Tibial artery (tissue), 4 donors: Measurements from ENCODE around the gene EXOC3L4.
A peak's percentile ranks its signal among the peaks of the same experiment; 100 is the strongest.

Experiments
- DNase-seq, 2 donors: peaks; one replicate each; pipeline ENCODE4 v3.0.0-alpha.2; 2019
- H3K27ac ChIP-seq, 2 donors: fragments of 200-600 bp; sonication (generic) in 1 of 2; 1 replicate in 1 of 2; 2 replicates in 1 of 2; pipeline ENCODE4 v1.5.1; 2018 to 2019; ENCODE audit warnings: mild to moderate bottlenecking in 1 of 2
- H3K27me3 ChIP-seq, 2 donors: fragments of 200-600 bp; sonication (generic) in 1 of 2; one replicate each; pipeline versions ENCODE4 v1.5.1 to v1.6.0; 2016 to 2019
- H3K36me3 ChIP-seq, 3 donors: fragments of 200-600 bp; sonication (generic) in 2 of 3; one replicate each; pipeline ENCODE4 v1.5.1; 2016 to 2019; ENCODE audit warnings: mild to moderate bottlenecking in 2 of 3
- H3K4me1 ChIP-seq, 4 donors: fragments of 200-600 bp; sonication (generic) in 2 of 4; 1 replicate in 3 of 4; 2 replicates in 1 of 4; pipeline ENCODE4 v1.5.1; 2016 to 2019
- H3K4me3 ChIP-seq, 2 donors: fragments of 200-600 bp; sonication (generic) in 1 of 2; 1 replicate in 1 of 2; 2 replicates in 1 of 2; pipeline ENCODE4 v1.5.1; 2018 to 2019; ENCODE audit warnings: mild to moderate bottlenecking in 2 of 2
- H3K9me3 ChIP-seq, 3 donors: fragments of 200-600 bp; sonication (generic) in 1 of 3; one replicate each; pipeline ENCODE4 v1.5.1; 2016 to 2019
- CTCF ChIP-seq, 2 experiments: fragments of 200-600 bp in 1 of 2; fragments of 450-650 bp in 1 of 2; IDR thresholded peaks; one replicate each; pipeline ENCODE4 v1.5.1; 2017 to 2019; ENCODE audit warnings: antibody characterized with exemption in 2 of 2, mild to moderate bottlenecking in 1 of 2, moderate library complexity in 1 of 2
- intact Hi-C: fragments of 100-400 bp; cut with DNase I; formaldehyde crosslinking; loops from one replicate; pipeline ENCODE4 v1.15.0; 2023; ENCODE audit warnings: low total_unique reads

EXOC3L4 gene

DNA sequence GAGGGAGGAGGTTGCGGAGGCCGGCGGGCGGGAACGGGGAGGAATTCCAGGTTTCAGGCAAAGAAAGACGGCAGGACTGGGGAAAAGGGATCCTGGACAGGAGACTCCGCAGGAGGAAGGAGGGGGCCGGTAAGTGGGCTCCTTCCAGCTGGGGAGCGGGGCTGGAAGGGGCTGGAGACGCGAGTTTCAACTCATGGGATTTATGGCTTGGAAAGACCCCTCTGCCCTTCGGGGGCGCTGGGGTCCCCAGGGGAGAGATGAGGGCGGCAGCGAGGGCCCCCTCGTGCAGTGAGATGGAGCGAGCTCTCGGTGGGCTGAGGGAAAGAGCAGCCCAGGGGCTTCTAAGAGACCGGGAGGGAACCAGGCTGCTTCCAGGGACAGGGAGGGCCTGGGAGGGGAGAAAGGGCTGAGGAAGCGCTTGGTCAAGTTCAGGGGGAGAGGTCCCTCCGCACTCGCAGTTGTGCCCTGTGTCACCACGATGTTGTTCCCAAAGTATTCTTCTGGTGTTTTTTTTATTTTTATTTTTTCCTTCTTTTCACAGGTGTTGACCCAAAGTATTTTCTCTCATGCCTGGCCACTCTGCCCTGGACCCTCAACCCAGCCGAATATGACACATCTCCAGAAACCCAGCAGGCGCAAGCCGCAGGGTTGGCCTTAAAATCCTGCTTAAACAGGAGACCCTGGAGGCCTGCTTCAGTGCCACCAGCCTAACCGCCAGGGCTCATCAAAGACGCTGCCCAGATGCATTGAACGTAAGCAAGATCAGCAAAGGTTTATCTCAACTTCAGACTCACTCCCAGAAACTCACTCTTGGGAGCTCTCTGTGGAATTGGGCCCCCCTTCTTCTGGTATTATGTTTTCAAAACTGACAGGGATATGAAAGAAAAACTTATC is 44.9 kb downstream of the EXOC3L4 start:
- DNase-seq: no peak
- Histone ChIP-seq H3K4me3 (peak overlapping the region in 1 of 2 donors; percentile 20), H3K4me1 (peaks cover 0 to 16% (median 0%) of the 10 kb centered on the region in 4 donors), H3K9me3 (no peaks in the 10 kb centered on the region), H3K27me3 (peaks cover 0 to 57% of the 10 kb centered on the region in 2 donors), H3K27ac (no peak overlapping the region), H3K36me3 (peaks cover 0 to 17% (median 0%) of the 10 kb centered on the region in 3 donors)
- intact Hi-C loops: no loop called here
- no peak for TF ChIP-seq CTCF (IDR thresholded peaks at IDR 0.05)

DNA sequence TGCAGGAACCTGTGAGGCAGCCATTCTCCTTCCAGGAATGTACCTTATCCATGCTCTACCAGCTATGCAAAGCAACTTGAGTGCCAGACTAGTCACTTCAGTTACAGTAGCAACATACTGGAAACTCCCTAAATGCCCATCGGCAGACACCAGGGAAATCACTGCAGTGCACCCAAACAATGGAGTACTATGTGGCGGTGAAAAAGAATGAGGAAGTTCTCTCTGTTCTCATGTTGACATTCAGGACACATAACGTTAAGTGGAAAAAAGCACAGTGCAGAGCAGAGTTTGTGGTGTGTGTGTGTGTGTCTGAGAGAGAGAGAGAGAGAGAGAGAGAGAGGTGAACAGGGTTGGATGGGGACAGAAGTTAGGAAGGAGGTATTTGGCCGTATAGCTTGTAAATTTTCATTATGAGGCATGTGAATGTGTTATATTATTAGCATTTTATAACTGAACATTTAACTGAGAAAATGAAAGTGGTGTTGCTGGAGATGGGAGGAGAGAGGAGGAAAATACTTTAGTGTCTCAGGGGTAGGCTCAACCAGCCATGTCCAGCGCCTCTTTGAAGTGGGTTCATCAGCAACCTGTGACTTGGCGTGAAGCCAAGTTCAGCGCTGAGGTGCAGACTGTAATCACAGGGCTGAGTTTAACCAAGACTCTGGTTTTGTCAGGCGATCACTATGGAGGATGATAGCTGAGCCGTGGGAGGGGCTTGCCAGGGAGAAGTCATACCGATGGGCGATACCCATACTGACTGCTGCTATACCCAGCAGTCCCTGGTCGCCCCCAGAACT is 46.0 kb downstream of the EXOC3L4 start:
- no peak for DNase-seq
- Histone ChIP-seq H3K4me1 (peaks cover 0 to 16% (median 0%) of the 10 kb centered on the region in 4 donors), H3K4me3 (no peak overlapping the region), H3K27ac (no peak overlapping the region), H3K9me3 (no peaks in the 10 kb centered on the region), H3K27me3 (peaks cover 0 to 57% of the 10 kb centered on the region in 2 donors), H3K36me3 (peaks cover 0 to 8% (median 0%) of the 10 kb centered on the region in 3 donors)
- no peak for TF ChIP-seq CTCF (IDR thresholded peaks at IDR 0.05)
- intact Hi-C loops: no loop called here

DNA sequence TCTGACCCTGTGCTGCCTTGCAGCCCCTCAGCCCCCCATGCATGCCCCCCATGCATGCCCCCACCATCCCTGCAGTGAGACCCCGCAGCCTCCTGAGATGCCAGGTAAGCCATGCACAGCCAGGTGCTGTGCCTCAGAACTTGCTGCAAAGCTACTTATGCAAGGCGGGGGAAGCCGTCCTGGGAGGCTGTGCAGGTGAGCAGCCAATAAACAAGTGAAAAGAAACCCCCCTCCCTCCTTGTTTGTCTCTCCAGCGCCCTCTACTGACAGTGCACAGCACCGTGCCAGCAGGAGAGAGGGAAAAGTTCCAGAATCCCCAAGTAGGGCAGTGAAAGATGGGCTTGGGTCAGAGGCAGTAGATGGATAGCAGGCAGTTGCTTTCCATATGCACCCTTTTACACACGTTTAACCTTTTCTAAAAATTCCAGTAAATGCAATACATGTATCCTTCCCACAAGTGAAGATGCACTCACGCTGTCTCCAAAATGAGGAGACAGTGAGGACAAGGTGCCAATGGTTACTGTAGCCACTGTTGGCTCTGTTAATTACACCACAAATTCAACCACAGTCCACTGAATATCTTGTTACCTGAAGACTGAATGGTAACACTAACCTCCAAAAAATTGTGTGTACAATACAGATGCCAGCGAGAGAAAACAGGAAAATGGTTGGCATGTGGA is 46.7 kb downstream of the EXOC3L4 start:
- Histone ChIP-seq H3K9me3 (no peaks in the 10 kb centered on the region), H3K4me1 (peaks cover 0 to 16% (median 0%) of the 10 kb centered on the region in 4 donors), H3K36me3 (peaks cover 0 to under 1% (median 0%) of the 10 kb centered on the region in 3 donors), H3K4me3 (no peak overlapping the region), H3K27me3 (peaks cover 0 to 60% of the 10 kb centered on the region in 2 donors), H3K27ac (no peak overlapping the region)
- intact Hi-C loops: no loop called here
- no peak for DNase-seq
- peak in 1 of 2 experiments; percentile 11 for TF ChIP-seq CTCF (IDR thresholded peaks at IDR 0.05)

DNA sequence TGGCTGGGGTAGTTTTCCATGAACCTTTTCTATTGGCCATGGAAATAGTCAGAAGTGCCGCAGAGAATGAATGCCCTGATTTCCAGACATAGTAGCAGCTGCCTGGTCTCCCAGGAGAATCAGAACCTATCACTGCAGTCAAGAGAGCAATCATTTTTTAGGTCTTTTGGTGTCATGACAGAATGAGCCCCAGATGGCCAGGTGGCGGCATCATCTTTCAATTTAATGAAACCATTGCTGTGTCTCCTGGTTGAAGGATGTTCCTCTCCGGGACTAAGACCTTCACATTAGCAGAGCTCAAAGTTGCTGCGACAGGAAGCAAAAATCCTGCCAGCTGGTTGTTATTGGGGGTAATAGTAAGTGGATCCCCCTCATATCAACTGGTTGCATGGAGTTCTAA is 47.5 kb downstream of the EXOC3L4 start:
- DNase-seq: no peak
- H3K27ac ChIP-seq: no peak overlapping the region
- H3K36me3 ChIP-seq: no peaks in the 10 kb centered on the region
- intact Hi-C loops: no loop called here
- peaks cover 0 to 16% (median 0%) of the 10 kb centered on the region in 4 donors for H3K4me1 ChIP-seq
- no peaks in the 10 kb centered on the region for H3K9me3 ChIP-seq
- no peak overlapping the region for H3K4me3 ChIP-seq
- TF ChIP-seq CTCF (IDR thresholded peaks at IDR 0.05): no peak
- H3K27me3 ChIP-seq: peaks cover 0 to 64% of the 10 kb centered on the region in 2 donors

DNA sequence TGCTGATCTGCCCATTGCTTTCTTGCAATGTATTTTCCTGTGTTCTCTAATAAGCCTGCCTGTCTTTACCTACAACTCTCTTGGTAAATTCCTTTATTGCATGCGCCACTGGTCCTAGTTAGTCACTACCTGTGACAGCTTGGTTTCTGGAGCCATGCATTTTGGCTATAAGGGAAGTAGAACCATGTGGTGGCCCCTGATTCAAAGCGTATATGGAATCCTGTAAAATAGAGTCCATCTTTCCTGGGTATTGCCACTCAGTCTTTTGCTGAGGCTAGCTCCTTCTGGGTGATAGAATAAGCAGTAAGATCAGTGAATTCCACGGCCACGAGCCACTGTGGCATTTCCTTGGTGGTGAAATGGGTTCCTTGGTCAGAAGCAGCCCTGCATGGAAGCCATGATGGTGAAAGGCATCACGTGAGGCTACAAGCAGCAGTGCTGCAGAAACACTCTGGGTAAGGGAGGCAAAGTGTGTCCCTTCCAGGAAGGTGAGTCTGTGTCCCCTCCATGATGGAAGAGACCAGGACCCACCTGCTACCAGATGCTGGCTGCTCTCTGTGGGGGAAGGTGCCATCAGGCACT is 48.3 kb downstream of the EXOC3L4 start:
- Histone ChIP-seq H3K4me1 (peaks cover 0 to 16% (median 0%) of the 10 kb centered on the region in 4 donors), H3K27me3 (peaks cover 0 to 65% of the 10 kb centered on the region in 2 donors), H3K27ac (no peak overlapping the region), H3K9me3 (no peaks in the 10 kb centered on the region), H3K36me3 (no peaks in the 10 kb centered on the region), H3K4me3 (no peak overlapping the region)
- intact Hi-C loops: no loop called here
- no peak for DNase-seq
- TF ChIP-seq CTCF (IDR thresholded peaks at IDR 0.05): no peak
